Measurements from ENCODE around the gene KRTAP10-1. TPM values are rescaled to one million over a fixed set of nuclear protein-coding genes. Genes with fewer than 3 reads are reported as not detected.

The KRTAP10-1 gene
- total RNA-seq, 2 experiments from 2014 or later, result not detected

Other genes with a start within 250 kb of the KRTAP10-1 start
- gene PFKL, start 240.1 kb downstream of the KRTAP10-1 start, total RNA-seq, result 100 to 1,000 TPM; 162 to 200 TPM
- gene CFAP410, start 200.8 kb downstream of the KRTAP10-1 start, total RNA-seq, result 10 to 100 TPM; 14.8 to 15.3 TPM
- 10 to 100 TPM; 21.2 to 32.7 TPM for gene TRPM2, start 186.6 kb downstream of the KRTAP10-1 start, total RNA-seq
- gene LRRC3, start 84.7 kb downstream of the KRTAP10-1 start, total RNA-seq, result 1 to 10 TPM; 2.3 to 3.9 TPM
- not detected for gene KRTAP10-2, start 11.3 kb upstream of the KRTAP10-1 start, total RNA-seq
- gene KRTAP10-3, start 18.6 kb upstream of the KRTAP10-1 start, total RNA-seq, result not detected
- not detected for gene KRTAP10-4, start 33.5 kb upstream of the KRTAP10-1 start, total RNA-seq
- gene KRTAP10-5, start 40.4 kb upstream of the KRTAP10-1 start, total RNA-seq, result not detected
- gene KRTAP10-6, start 52.3 kb upstream of the KRTAP10-1 start, total RNA-seq, result not detected
- not detected for gene KRTAP10-7, start 60.4 kb upstream of the KRTAP10-1 start, total RNA-seq
- gene KRTAP10-8, start 71.9 kb upstream of the KRTAP10-1 start, total RNA-seq, result not detected
- not detected for gene KRTAP10-9, start 86.9 kb upstream of the KRTAP10-1 start, total RNA-seq
- gene KRTAP10-10, start 97.2 kb upstream of the KRTAP10-1 start, total RNA-seq, result not detected
- not detected for gene KRTAP10-11, start 106.2 kb upstream of the KRTAP10-1 start, total RNA-seq
- not detected for gene KRTAP12-4, start 114.5 kb upstream of the KRTAP10-1 start, total RNA-seq
- gene KRTAP12-3, start 117.7 kb upstream of the KRTAP10-1 start, total RNA-seq, result not detected
- not detected for gene KRTAP12-2, start 126.7 kb upstream of the KRTAP10-1 start, total RNA-seq
- gene KRTAP12-1, start 142.0 kb upstream of the KRTAP10-1 start, total RNA-seq, result not detected
- not detected for gene KRTAP10-12, start 157.0 kb upstream of the KRTAP10-1 start, total RNA-seq
- not detected for gene TSPEAR, start 171.4 kb upstream of the KRTAP10-1 start, total RNA-seq